Keratinocyte (primary cell): ENCODE results near the gene PPARD. TPM values are rescaled to one million over a fixed set of nuclear protein-coding genes. Genes with fewer than 3 reads are reported as not detected.

ENCODE experiments used
- DNase-seq: peaks from one replicate; pipeline ENCODE4 v3.0.0-alpha.2; 2011; ENCODE audit warnings: low read depth, missing footprints, low spot score
- FAIRE-seq: peaks from 2 replicates; lab custom pipeline; 2011; peaks lifted over from hg19 to GRCh38; lab: Jason Lieb, UNC
- H2AFZ ChIP-seq: 2 replicates; pipeline ENCODE4 v1.6.0; 2012; ENCODE audit warnings: low read length, control low read depth, inconsistent platforms; ENCODE audit not compliant: control insufficient read depth
- H3K27ac ChIP-seq: 2 replicates; pipeline ENCODE4 v1.5.1; 2011; ENCODE audit warnings: low read length; ENCODE audit not compliant: control insufficient read depth, insufficient read depth
- H3K27me3 ChIP-seq: 3 replicates; pipeline ENCODE4 v1.6.0; 2011; ENCODE audit warnings: low read length; ENCODE audit not compliant: control insufficient read depth, insufficient read depth; ENCODE audit errors: extremely low read depth
- H3K36me3 ChIP-seq, 2 experiments: 2 replicates in 1 of 2; 3 replicates in 1 of 2; pipeline ENCODE4 v1.5.1; 2011; ENCODE audit warnings: low read length in 2 of 2, mild to moderate bottlenecking in 1 of 2; ENCODE audit not compliant: control insufficient read depth in 2 of 2, insufficient read depth in 2 of 2; ENCODE audit errors: extremely low read depth in 1 of 2
- H3K4me1 ChIP-seq: 3 replicates; pipeline ENCODE4 v1.5.1; 2011; ENCODE audit warnings: low read length; ENCODE audit not compliant: control insufficient read depth, insufficient read depth; ENCODE audit errors: extremely low read depth
- H3K4me2 ChIP-seq: 3 replicates; pipeline ENCODE4 v1.6.0; 2011; ENCODE audit warnings: low read depth, low read length; ENCODE audit not compliant: control insufficient read depth, insufficient read depth; ENCODE audit errors: extremely low read depth
- H3K4me3 ChIP-seq, 3 experiments: fragments of 200-600 bp in 1 of 3; sonication (generic) in 1 of 3; 2 replicates in 2 of 3; 3 replicates in 1 of 3; pipeline ENCODE4 v1.5.1; 2011 to 2016; ENCODE audit warnings: low read length in 3 of 3, mild to moderate bottlenecking in 3 of 3, control low read depth in 2 of 3, inconsistent platforms in 1 of 3, low read depth in 1 of 3, mixed read lengths in 1 of 3, mixed run types in 1 of 3, moderate library complexity in 1 of 3; ENCODE audit not compliant: control insufficient read depth in 2 of 3, insufficient read depth in 2 of 3; ENCODE audit errors: extremely low read depth in 1 of 3
- H3K79me2 ChIP-seq: 2 replicates; pipeline ENCODE4 v1.6.0; 2012; ENCODE audit warnings: low read length; ENCODE audit not compliant: control insufficient read depth, insufficient read depth
- H3K9ac ChIP-seq: 3 replicates; pipeline ENCODE4 v1.6.0; 2011; ENCODE audit warnings: low read length; ENCODE audit not compliant: control insufficient read depth, insufficient read depth; ENCODE audit errors: extremely low read depth
- H3K9me1 ChIP-seq: 3 replicates; pipeline ENCODE4 v1.6.0; 2011; ENCODE audit warnings: low read length; ENCODE audit not compliant: control insufficient read depth, insufficient read depth; ENCODE audit errors: extremely low read depth
- H3K9me3 ChIP-seq: 2 replicates; pipeline ENCODE4 v1.5.1; 2012; ENCODE audit warnings: low read depth, low read length; ENCODE audit not compliant: control insufficient read depth
- H4K20me1 ChIP-seq: 3 replicates; pipeline ENCODE4 v1.6.0; 2011; ENCODE audit warnings: low read length; ENCODE audit not compliant: control insufficient read depth, insufficient read depth; ENCODE audit errors: extremely low read depth
- CTCF ChIP-seq, 3 experiments: IDR thresholded peaks in 1 of 3; conservative IDR thresholded peaks in 1 of 3; optimal IDR thresholded peaks in 1 of 3; 2 replicates in 2 of 3; 3 replicates in 1 of 3; pipeline versions ENCODE3 to v1.5.1; 2011; ENCODE audit warnings: low read length in 3 of 3, mild to moderate bottlenecking in 3 of 3, moderate library complexity in 2 of 3, control low read depth in 1 of 3, inconsistent platforms in 1 of 3; ENCODE audit not compliant: insufficient read depth in 2 of 3; ENCODE audit errors: extremely low read depth in 1 of 3
- EZH2 ChIP-seq: IDR thresholded peaks from one replicate; pipeline ENCODE4 v1.6.1; 2012; ENCODE audit warnings: inconsistent platforms, mild to moderate bottlenecking, low read length, moderate library complexity
- dilution Hi-C: fragments of 300-500 bp; cut with MboI; formaldehyde crosslinking; loops from one replicate; pipeline ENCODE4 v1.7.0; 2020; ENCODE audit warnings: low sequenced_read_pairs; ENCODE audit not compliant: extremely low pct_ligation_motif_present
- polyA plus RNA-seq, 5 experiments: library from polyadenylated mRNA; depleted of rRNA in 3 of 5; stranded (reverse) in 3 of 5; stranded (forward) in 1 of 5; unstranded in 1 of 5; fragments of >200 nt; gene quantifications; 1 replicate in 1 of 5; 2 replicates in 3 of 5; 3 replicates in 1 of 5; pipeline versions ENCODE4 v1.2.1 to v1.2.3, GENCODE V29; 2011 to 2012; ENCODE audit warnings: missing spikeins in 2 of 5, low read depth in 1 of 5, low replicate concordance in 1 of 5

The PPARD gene
- polyA plus RNA-seq, 1 donor (not counting 4 experiments of a cell fraction or from before 2014, with no cell fraction given), result 15.1 TPM

- Histone ChIP-seq H3K79me2 (peaks cover 76% of the 10 kb centered on the region), H3K9me1 (peaks cover 4% of the 10 kb centered on the region), H3K4me2 (no peak overlapping the region), H3K27ac (peak overlapping the region; percentile 99), H3K4me1 (peaks cover 34% of the 10 kb centered on the region), H4K20me1 (no peaks in the 10 kb centered on the region), H3K4me3 (no peak overlapping the region), H3K9me3 (no peaks in the 10 kb centered on the region), H3K27me3 (no peaks in the 10 kb centered on the region), H2AFZ (no peak overlapping the region), H3K36me3 (peaks cover 11 to 14% of the 10 kb centered on the region in 2 experiments), H3K9ac (peak overlapping the region; percentile 33)
- FAIRE-seq, result no peak
- DNase-seq, result no peak
- dilution Hi-C loops, result no loop called here
- no peak for TF ChIP-seq EZH2
- TF ChIP-seq CTCF (optimal IDR thresholded peaks at IDR 0.05 in 1 of 3, IDR thresholded peaks at IDR 0.05 in 1 of 3, conservative IDR thresholded peaks at IDR 0.05 in 1 of 3; ENCODE audit: extremely low read depth in 1 of 3, insufficient read depth in 2 of 3, low read length in 3 of 3), result no peak
Observed at GRCh38 chr6:35402856-35403191, 60.5 kb downstream of the PPARD start.

GRCh38 chr6:35403544-35404442 is 61.4 kb downstream of the PPARD start:
- peak overlapping the region; percentile 99 for H3K27ac ChIP-seq
- no peak overlapping the region for H3K4me2 ChIP-seq
- TF ChIP-seq EZH2, result no peak
- no peak for TF ChIP-seq CTCF (optimal IDR thresholded peaks at IDR 0.05 in 1 of 3, IDR thresholded peaks at IDR 0.05 in 1 of 3, conservative IDR thresholded peaks at IDR 0.05 in 1 of 3; ENCODE audit: extremely low read depth in 1 of 3, insufficient read depth in 2 of 3, low read length in 3 of 3)
- H3K4me1 ChIP-seq, result peaks cover 36% of the 10 kb centered on the region
- no peaks in the 10 kb centered on the region for H3K27me3 ChIP-seq
- no peaks in the 10 kb centered on the region for H3K9me3 ChIP-seq
- H3K9me1 ChIP-seq, result peaks cover 4% of the 10 kb centered on the region
- FAIRE-seq (no peak), DNase-seq (no peak)
- H3K36me3 ChIP-seq, result peaks cover 11 to 15% of the 10 kb centered on the region in 2 experiments
- H4K20me1 ChIP-seq, result no peaks in the 10 kb centered on the region
- dilution Hi-C loops, result no loop called here
- no peak overlapping the region for H2AFZ ChIP-seq
- no peak overlapping the region for H3K9ac ChIP-seq
- peaks cover 74% of the 10 kb centered on the region for H3K79me2 ChIP-seq
- no peak overlapping the region for H3K4me3 ChIP-seq
